Uterus (tissue), 4 donors: ENCODE results near the gene EEFSEC. TPM values are rescaled to one million over a fixed set of nuclear protein-coding genes. Genes with fewer than 3 reads are reported as not detected.

Experiments
- DNase-seq, 2 donors: peaks; one replicate each; pipeline ENCODE4 v3.0.0-alpha.2; 2019 to 2020
- H3K27ac ChIP-seq, 2 donors: fragments of 200-600 bp; sonication (generic); 1 replicate in 1 of 2; 2 replicates in 1 of 2; pipeline ENCODE4 v1.5.1; 2016 to 2018
- H3K27me3 ChIP-seq, 2 donors: fragments of 200-600 bp; sonication (generic); one replicate each; pipeline ENCODE4 v1.5.1; 2018 to 2019; ENCODE audit warnings: control low read depth in 1 of 2
- H3K36me3 ChIP-seq, 2 donors: fragments of 200-600 bp; sonication (generic); one replicate each; pipeline ENCODE4 v1.5.1; 2019; ENCODE audit warnings: control low read depth in 1 of 2
- H3K4me1 ChIP-seq, 2 donors: fragments of 200-600 bp; sonication (generic); one replicate each; pipeline ENCODE4 v1.5.1; 2018 to 2019; ENCODE audit warnings: control low read depth in 1 of 2
- H3K4me3 ChIP-seq, 2 donors: fragments of 200-600 bp; sonication (generic); 1 replicate in 1 of 2; 2 replicates in 1 of 2; pipeline ENCODE4 v1.5.1; 2018 to 2019; ENCODE audit warnings: mild to moderate bottlenecking in 1 of 2
- H3K9me3 ChIP-seq, 2 donors: fragments of 200-600 bp; sonication (generic); one replicate each; pipeline ENCODE4 v1.5.1; 2019; ENCODE audit warnings: control low read depth in 1 of 2
- POLR2A ChIP-seq, 2 donors: fragments of 450-650 bp; IDR thresholded peaks; one replicate each; pipeline ENCODE4 v1.6.1; 2016; ENCODE audit warnings: antibody characterized with exemption in 2 of 2, mild to moderate bottlenecking in 1 of 2, moderate library complexity in 1 of 2
- intact Hi-C: fragments of 100-400 bp; cut with DNase I; formaldehyde crosslinking; loops from one replicate; pipeline ENCODE4 v1.15.1; 2023; ENCODE audit warnings: low total_unique reads
- total RNA-seq, 4 donors: library from RNA; depleted of rRNA in 3 of 4; stranded (reverse); fragments of >200 nt in 3 of 4; gene quantifications; one replicate each; pipeline versions ENCODE4 v1.1.0 to v1.2.4, GENCODE V29; 2014 to 2023
- TF ChIP-seq, protein P1 (sequence below), 4 experiments: fragments of 200-600 bp in 2 of 4; fragments of 450-650 bp in 2 of 4; sonication (generic) in 2 of 4; IDR thresholded peaks; one replicate each; pipeline ENCODE4 v1.5.1; 2016 to 2019; ENCODE audit warnings: antibody characterized with exemption in 4 of 4, mild to moderate bottlenecking in 2 of 4, moderate library complexity in 1 of 4
- donor health status: DM: yes; HTN: yes; CAD: no.

EEFSEC gene
- total RNA-seq, 4 donors from 2014 or later: 2.9 to 20.0 (median 12.5) TPM

GRCh38 chr3:128215290-128215689, 62.0 kb downstream of the EEFSEC start:
- intact Hi-C loops: no loop called here

DNA sequence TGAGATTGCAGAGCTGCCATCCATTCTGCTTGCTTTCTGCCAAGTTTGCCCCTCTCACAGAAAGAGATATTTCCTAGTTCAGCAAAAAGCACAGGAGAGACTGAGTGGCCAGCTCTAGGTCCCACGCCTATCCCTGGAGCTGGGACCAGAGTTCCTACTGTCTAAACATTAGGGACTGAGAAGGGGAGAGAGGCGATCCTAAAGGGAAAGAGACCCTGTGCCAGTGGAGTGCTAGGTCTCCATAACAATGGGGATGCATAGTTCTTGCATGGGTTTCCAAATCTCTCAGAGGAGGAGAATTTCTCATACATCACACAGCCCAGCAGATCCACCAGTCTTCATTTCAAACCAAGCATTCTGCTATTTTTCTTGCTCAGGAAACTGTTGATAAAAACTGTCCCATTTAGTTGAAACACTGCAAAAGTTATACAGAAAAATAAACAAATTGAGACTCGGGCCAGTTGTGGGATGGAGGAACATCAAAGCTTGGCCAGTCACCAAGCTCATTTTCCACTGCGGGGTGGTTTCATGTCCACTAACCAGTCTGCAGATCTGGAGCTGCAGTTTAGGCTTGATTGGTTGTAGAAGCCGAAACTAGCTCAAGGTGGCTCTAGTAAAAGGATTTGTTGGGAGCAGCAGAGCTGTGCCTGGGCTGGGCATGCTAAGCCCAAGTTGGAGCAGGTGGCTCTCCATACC, 62.7 kb downstream of the EEFSEC start:
- no peaks in the 10 kb centered on the region for H3K36me3 ChIP-seq
- no peak overlapping the region for H3K27ac ChIP-seq
- TF ChIP-seq, protein P1, sequence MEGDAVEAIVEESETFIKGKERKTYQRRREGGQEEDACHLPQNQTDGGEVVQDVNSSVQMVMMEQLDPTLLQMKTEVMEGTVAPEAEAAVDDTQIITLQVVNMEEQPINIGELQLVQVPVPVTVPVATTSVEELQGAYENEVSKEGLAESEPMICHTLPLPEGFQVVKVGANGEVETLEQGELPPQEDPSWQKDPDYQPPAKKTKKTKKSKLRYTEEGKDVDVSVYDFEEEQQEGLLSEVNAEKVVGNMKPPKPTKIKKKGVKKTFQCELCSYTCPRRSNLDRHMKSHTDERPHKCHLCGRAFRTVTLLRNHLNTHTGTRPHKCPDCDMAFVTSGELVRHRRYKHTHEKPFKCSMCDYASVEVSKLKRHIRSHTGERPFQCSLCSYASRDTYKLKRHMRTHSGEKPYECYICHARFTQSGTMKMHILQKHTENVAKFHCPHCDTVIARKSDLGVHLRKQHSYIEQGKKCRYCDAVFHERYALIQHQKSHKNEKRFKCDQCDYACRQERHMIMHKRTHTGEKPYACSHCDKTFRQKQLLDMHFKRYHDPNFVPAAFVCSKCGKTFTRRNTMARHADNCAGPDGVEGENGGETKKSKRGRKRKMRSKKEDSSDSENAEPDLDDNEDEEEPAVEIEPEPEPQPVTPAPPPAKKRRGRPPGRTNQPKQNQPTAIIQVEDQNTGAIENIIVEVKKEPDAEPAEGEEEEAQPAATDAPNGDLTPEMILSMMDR (IDR thresholded peaks at IDR 0.05): no peak
- TF ChIP-seq POLR2A (IDR thresholded peaks at IDR 0.05): no peak
- no peaks in the 10 kb centered on the region for H3K27me3 ChIP-seq
- no peak for DNase-seq
- H3K9me3 ChIP-seq: no peaks in the 10 kb centered on the region
- H3K4me1 ChIP-seq: no peaks in the 10 kb centered on the region
- intact Hi-C loops: no loop called here
- no peak overlapping the region for H3K4me3 ChIP-seq

More at GRCh38 chr3:128215290-128215689, 62.0 kb downstream of the EEFSEC start:
- H3K27me3 ChIP-seq: no peaks in the 10 kb centered on the region
- no peaks in the 10 kb centered on the region for H3K9me3 ChIP-seq
- no peaks in the 10 kb centered on the region for H3K4me1 ChIP-seq
- no peaks in the 10 kb centered on the region for H3K36me3 ChIP-seq
- TF ChIP-seq, protein P1 (IDR thresholded peaks at IDR 0.05): no peak
- TF ChIP-seq POLR2A (IDR thresholded peaks at IDR 0.05): no peak
- H3K27ac ChIP-seq: no peak overlapping the region
- no peak for DNase-seq
- no peak overlapping the region for H3K4me3 ChIP-seq

DNA sequence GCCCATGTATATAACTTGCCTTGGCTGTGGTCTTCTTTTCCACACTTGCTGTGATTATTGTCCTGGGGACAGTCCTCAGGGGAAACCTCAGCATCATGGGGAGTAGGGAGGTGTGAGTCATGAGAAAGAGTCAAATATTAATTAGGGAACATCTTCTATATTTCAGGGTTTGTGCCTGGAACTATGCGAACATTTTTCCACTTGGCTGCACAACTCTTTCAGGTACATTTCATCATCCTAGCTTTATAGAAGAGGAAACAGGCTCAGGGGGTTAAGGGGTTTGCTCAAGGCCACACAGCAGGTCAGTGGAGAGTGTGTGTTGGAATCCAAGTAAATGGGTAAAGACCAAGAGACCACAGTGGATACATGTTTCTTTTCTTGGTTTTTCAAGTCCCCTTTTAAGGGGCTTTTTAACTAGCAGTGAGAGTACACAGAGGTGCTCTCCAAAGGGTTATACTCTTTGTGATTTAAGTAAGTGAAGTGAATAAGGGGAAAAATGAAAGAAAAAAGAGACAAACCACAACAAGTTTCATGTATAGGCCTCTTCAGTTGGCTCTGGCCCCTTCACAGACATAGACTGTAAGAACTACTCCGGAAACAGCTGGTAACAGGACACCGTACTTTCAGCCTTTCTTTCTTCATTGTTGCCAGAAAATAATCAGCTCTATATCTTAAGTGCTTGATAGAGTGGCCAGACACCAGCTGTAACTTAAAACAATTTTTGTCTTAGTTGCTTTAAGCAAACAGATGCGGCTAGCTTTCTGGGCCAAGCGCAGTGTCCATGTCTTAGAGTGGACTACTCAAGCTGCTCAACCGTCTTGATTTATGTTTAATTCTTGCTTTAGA, 64.6 kb downstream of the EEFSEC start:
- intact Hi-C loops: no loop called here
- no peak for DNase-seq
- H3K27ac ChIP-seq: no peak overlapping the region
- H3K9me3 ChIP-seq: peaks cover 0 to 4% of the 10 kb centered on the region in 2 donors
- no peak for TF ChIP-seq POLR2A (IDR thresholded peaks at IDR 0.05)
- TF ChIP-seq, protein P1 (IDR thresholded peaks at IDR 0.05): no peak
- H3K36me3 ChIP-seq: no peaks in the 10 kb centered on the region
- no peaks in the 10 kb centered on the region for H3K4me1 ChIP-seq
- H3K4me3 ChIP-seq: no peak overlapping the region
- H3K27me3 ChIP-seq: no peaks in the 10 kb centered on the region

DNA sequence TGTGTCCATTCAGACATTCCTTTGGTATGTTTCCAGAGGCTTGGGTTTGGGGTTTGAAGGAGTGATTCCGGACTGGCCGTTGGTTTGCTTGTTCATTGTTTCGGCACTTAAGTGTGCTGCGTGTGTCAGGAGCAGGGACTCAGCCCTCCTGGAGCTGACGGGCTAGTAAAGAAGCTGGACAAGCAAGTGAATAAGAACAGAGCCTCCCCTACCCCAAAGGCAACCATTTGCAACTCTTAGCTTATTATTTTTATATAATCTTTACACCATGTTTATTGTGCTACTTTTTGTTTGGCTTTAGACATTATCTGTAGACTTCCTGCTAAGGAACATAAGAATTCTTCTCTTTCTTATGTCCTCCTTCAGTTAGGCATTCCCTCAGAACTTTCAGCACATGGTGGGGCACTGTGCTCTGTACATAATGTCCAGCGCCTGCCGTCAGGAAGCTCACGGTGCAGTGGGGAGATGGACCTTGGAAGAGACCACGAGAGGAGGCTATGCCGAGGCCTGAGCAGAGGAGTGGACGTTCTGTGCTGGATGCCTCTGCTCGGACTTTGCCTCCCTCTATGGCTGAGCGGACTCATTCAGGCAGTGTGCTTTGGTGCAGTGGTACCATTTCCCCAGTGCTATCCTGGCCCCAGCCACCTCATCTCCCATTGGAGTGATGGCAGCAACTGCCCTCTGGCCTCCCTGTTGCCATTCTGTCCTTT, 65.4 kb downstream of the EEFSEC start:
- Histone ChIP-seq H3K36me3 (no peaks in the 10 kb centered on the region), H3K4me3 (no peak overlapping the region), H3K4me1 (no peaks in the 10 kb centered on the region), H3K27ac (no peak overlapping the region), H3K27me3 (no peaks in the 10 kb centered on the region), H3K9me3 (peaks cover 0 to 7% of the 10 kb centered on the region in 2 donors)
- TF ChIP-seq, protein P1 (IDR thresholded peaks at IDR 0.05): no peak
- no peak for TF ChIP-seq POLR2A (IDR thresholded peaks at IDR 0.05)
- intact Hi-C loops: no loop called here
- DNase-seq: no peak
